ENCODE data around the gene PRICKLE2. TPM values are rescaled to one million over a fixed set of nuclear protein-coding genes. Genes with fewer than 3 reads are reported as not detected.

PRICKLE2 gene
- total RNA-seq, 4 donors from 2014 or later = 54.3 to 98.6 (median 62.5) TPM

DNA sequence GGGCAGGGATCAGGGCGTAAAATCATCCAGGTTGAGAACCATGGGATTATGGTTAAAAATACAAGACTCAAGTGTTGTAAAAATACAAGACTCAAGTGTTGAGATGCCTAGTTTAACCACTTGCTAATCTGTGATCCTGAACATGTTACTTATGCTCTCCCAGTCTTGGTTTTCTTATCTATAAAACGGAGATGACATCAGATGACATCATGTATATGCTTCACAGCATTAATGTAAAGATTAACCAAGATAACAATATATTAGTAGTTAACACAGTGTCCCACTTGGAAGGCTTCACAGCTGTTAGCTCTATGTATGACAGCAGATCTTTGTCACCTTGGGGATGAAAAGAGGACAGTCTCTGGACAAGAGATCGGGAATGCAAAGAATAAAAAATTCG lies 96.2 kb downstream of the PRICKLE2 start:
- TF ChIP-seq CTCF (IDR thresholded peaks at IDR 0.05; ENCODE audit: low read depth) = no peak

DNA sequence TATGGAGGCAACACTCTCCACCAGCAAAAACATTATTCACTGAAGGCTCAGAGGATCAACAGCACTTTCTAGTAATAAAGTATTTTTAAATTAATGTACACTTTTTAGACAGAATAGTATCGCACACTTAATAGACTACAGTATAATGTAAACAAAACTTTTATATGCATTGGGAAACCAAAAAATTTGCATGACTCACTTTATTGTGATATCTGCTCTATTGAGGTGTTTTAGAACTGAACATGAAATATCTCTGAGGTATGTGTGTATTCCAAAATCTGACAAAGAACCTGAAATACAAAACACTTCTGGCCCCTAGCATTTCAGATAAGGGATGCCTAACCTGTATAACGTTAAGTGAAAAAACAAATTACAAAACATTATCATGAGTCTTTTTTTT lies 99.7 kb downstream of the PRICKLE2 start:
- no peak for TF ChIP-seq CTCF (IDR thresholded peaks at IDR 0.05; ENCODE audit: low read depth)

- TF ChIP-seq CTCF (IDR thresholded peaks at IDR 0.05; ENCODE audit: low read depth) = no peak
Observed at GRCh38 chr3:64123931-64124330, 101.3 kb downstream of the PRICKLE2 start.

DNA sequence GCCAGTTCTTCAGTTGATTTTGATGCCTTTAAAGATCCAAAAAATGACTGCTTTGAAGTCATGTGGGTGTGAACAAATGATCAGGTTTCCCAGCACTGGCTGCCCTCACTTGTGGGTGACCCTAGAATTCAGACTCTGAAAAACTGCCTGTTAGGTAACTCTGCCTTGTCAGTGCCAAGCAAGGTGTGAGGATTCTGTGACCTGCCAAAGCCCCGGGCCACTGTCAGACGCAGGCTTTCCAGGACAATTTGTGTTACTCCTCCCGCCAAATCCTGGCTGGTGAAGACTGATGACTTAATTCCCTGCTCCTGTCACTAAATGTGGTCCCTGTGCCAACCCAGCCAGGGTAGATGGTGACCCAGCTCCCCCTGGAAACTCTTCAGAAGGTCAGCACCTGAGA lies 102.8 kb downstream of the PRICKLE2 start:
- no peak for TF ChIP-seq CTCF (IDR thresholded peaks at IDR 0.05; ENCODE audit: low read depth)

DNA sequence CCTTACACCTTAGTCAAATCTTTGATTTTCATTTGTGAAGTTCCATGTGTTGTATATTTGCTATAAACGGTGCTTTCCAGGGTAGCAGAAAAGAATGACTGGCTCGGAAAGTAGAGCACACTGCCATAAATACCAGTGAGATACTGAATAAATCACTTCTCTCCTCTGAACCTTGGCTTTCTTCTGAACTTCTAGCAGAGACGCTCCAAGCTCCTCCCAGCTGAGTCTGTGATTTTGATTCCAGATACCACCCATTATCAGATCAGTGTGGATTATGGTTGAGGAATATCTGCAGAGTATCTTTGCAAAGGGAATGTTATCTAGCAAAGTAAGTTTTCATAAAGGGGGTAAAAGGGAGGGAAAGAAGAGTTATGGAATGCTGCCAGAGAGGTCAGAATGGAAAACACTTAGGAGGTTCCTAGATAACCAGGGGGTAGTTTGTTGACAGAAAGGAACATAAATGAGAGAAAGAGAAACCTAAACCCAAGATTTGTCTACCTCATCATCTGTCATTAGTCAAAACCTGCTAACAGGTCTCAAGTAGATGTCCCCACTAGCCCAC lies 103.4 kb downstream of the PRICKLE2 start:
- TF ChIP-seq CTCF (IDR thresholded peaks at IDR 0.05; ENCODE audit: low read depth) = no peak

DNA sequence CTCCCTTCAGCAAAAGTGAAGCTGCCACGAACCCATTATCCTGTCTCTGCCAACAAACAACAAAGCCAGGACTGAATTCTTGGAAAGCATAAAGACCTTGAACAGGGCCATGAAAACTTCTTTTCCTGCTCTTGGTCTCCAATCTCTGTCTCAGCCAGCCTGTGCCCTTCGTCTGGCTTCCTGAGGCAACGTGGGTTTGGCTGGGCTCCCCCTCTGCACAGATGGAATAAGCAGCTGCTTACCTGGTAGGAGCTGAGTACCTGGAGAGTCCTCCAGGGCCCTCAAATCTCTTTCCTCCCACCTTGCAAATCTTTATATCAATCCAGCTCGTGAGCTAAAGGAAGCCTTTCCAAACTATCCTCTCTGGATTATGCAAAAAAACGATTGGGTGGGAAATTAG lies 104.4 kb downstream of the PRICKLE2 start:
- TF ChIP-seq CTCF (IDR thresholded peaks at IDR 0.05; ENCODE audit: low read depth) = no peak

GRCh38 chr3:64117483-64117882 lies 107.8 kb downstream of the PRICKLE2 start:
- no peak for TF ChIP-seq CTCF (IDR thresholded peaks at IDR 0.05; ENCODE audit: low read depth)

Data from subcutaneous adipose tissue (tissue), 4 donors.